ENCODE results near the gene BID.

DNA sequence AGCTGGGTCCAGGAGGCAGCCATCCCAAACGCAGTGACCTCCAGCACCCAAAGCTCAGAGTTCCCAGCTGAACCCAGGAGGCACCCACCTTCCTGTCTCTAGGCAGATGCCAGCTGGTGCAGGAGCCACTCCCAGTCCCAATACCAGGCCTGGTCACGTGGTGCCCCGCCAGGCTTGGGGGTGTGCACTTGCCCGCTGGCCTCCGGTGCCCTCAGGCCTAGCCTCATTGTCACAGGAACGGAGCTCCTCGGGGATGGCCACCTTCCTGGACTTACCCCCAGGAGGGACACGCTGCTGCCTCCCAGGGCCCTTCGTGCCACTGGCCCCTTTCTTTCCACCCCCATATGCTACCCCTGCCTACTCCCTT lies 4.6 kb downstream of the BID start:
- no peak for TF ChIP-seq GABPA (IDR thresholded peaks at IDR 0.05; ENCODE audit: low read depth)
- TF ChIP-seq, protein P1, sequence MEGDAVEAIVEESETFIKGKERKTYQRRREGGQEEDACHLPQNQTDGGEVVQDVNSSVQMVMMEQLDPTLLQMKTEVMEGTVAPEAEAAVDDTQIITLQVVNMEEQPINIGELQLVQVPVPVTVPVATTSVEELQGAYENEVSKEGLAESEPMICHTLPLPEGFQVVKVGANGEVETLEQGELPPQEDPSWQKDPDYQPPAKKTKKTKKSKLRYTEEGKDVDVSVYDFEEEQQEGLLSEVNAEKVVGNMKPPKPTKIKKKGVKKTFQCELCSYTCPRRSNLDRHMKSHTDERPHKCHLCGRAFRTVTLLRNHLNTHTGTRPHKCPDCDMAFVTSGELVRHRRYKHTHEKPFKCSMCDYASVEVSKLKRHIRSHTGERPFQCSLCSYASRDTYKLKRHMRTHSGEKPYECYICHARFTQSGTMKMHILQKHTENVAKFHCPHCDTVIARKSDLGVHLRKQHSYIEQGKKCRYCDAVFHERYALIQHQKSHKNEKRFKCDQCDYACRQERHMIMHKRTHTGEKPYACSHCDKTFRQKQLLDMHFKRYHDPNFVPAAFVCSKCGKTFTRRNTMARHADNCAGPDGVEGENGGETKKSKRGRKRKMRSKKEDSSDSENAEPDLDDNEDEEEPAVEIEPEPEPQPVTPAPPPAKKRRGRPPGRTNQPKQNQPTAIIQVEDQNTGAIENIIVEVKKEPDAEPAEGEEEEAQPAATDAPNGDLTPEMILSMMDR (IDR thresholded peaks at IDR 0.05; ENCODE audit: insufficient read depth, low read length): no peak
- TF ChIP-seq POLR2AphosphoS5 (IDR thresholded peaks at IDR 0.05; ENCODE audit: low read depth): no peak
- TF ChIP-seq, protein P2, sequence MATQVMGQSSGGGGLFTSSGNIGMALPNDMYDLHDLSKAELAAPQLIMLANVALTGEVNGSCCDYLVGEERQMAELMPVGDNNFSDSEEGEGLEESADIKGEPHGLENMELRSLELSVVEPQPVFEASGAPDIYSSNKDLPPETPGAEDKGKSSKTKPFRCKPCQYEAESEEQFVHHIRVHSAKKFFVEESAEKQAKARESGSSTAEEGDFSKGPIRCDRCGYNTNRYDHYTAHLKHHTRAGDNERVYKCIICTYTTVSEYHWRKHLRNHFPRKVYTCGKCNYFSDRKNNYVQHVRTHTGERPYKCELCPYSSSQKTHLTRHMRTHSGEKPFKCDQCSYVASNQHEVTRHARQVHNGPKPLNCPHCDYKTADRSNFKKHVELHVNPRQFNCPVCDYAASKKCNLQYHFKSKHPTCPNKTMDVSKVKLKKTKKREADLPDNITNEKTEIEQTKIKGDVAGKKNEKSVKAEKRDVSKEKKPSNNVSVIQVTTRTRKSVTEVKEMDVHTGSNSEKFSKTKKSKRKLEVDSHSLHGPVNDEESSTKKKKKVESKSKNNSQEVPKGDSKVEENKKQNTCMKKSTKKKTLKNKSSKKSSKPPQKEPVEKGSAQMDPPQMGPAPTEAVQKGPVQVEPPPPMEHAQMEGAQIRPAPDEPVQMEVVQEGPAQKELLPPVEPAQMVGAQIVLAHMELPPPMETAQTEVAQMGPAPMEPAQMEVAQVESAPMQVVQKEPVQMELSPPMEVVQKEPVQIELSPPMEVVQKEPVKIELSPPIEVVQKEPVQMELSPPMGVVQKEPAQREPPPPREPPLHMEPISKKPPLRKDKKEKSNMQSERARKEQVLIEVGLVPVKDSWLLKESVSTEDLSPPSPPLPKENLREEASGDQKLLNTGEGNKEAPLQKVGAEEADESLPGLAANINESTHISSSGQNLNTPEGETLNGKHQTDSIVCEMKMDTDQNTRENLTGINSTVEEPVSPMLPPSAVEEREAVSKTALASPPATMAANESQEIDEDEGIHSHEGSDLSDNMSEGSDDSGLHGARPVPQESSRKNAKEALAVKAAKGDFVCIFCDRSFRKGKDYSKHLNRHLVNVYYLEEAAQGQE (IDR thresholded peaks at IDR 0.05; ENCODE audit: insufficient replicate concordance, low read depth): no peak
